ENCODE results near the gene PDGFRB. TPM values are rescaled to one million over a fixed set of nuclear protein-coding genes. Genes with fewer than 3 reads are reported as not detected.

Gene PDGFRB
- total RNA-seq, 1 experiment from 2014 or later: not detected

DNA sequence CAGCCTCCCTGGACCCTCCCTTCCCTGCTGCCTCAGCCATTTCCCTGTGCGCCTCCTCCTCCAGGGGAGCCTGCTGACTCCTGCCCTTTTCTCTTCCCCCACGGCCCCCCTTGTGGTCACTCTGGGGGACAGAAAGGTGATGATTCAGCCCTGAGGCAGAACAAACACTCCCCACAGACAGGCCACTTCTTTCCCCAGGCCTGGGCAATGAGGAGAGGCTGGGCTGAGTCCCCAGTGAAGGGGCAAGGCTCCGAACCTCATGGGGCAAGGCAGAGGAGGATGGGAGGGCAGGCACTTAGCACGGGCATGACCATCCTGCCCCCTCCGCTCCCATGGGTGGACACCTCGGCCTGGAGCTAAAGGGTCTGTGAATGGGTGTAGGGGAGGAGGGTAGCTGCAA, 90.3 kb downstream of the PDGFRB start:
- H3K36me3 ChIP-seq (ENCODE audit: insufficient read depth, low read length): no peaks in the 10 kb centered on the region
- no peak overlapping the region; the same call in 1 of the 2 replicates for H3K4me3 ChIP-seq (ENCODE audit: low read length)
- no peaks in the 10 kb centered on the region for H3K27me3 ChIP-seq (ENCODE audit: low read length)
- no peaks in the 10 kb centered on the region for H3K79me2 ChIP-seq (ENCODE audit: low read length)
- no peak overlapping the region for H3K27ac ChIP-seq (ENCODE audit: low read length)
- no peak overlapping the region for H2AFZ ChIP-seq (ENCODE audit: low read length)
- H3K9me3 ChIP-seq (ENCODE audit: low read length): no peaks in the 10 kb centered on the region
- peaks cover 28% of the 10 kb centered on the region for H3K4me1 ChIP-seq (ENCODE audit: low read length)
- no peak for DNase-seq
- H3K9me2 ChIP-seq (replicated peaks; ENCODE audit: insufficient read depth, low read length): no peaks in the 10 kb centered on the region
- no peak overlapping the region for H3K9ac ChIP-seq (ENCODE audit: low read length)
- peak overlapping the region; percentile 32 for H3K4me2 ChIP-seq (ENCODE audit: low read depth, low read length, poor library complexity, severe bottlenecking)
- no peaks in the 10 kb centered on the region for H4K20me1 ChIP-seq (ENCODE audit: insufficient read depth, low read depth, low read length)

DNA sequence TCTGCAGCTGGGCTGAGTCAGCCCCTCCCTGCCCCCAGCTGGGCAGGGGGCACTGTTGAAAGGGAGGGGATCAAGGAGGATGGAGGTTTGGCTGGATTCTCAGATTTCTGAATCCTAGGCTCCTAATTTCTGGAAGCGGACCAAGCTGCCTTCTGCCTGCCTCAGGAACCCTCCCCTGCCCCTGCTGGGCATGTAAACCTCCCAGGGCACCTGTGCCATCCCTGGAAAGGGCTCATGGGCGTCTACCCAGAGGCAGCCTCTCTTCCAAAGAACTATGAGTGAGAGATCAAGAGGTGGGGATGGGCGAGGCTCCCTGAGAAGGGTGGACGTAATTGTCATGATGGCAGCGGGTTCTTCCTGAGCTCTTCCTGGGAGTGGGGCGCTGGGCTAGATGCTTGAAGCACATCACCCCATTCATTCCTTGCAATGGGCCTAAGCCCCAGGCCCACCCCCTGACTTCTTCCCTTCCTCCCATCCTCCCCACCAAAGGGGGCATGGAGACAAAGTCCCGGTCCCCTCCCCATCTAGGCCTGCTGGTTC, 90.9 kb downstream of the PDGFRB start:
- Histone ChIP-seq H3K27ac (ENCODE audit: low read length) (no peak overlapping the region), H3K9me2 (replicated peaks; ENCODE audit: insufficient read depth, low read length) (no peaks in the 10 kb centered on the region), H3K4me3 (ENCODE audit: low read length) (no peak overlapping the region), H2AFZ (ENCODE audit: low read length) (no peak overlapping the region), H3K9me3 (ENCODE audit: low read length) (no peaks in the 10 kb centered on the region), H3K79me2 (ENCODE audit: low read length) (no peaks in the 10 kb centered on the region), H3K4me1 (ENCODE audit: low read length) (peaks cover 28% of the 10 kb centered on the region), H4K20me1 (ENCODE audit: insufficient read depth, low read depth, low read length) (no peaks in the 10 kb centered on the region), H3K9ac (ENCODE audit: low read length) (no peak overlapping the region), H3K4me2 (ENCODE audit: low read depth, low read length, poor library complexity, severe bottlenecking) (no peak overlapping the region), H3K36me3 (ENCODE audit: insufficient read depth, low read length) (no peaks in the 10 kb centered on the region), H3K27me3 (ENCODE audit: low read length) (no peaks in the 10 kb centered on the region)
- DNase-seq: no peak

Small RNAs within 50 kb of the gene (small RNA-seq; reads per million reads assigned to genes)
- not detected for gene RF00019

Other genes starting within 250 kb of the PDGFRB start
- gene PDE6A, start 211.1 kb downstream of the PDGFRB start, total RNA-seq (2014; rRNA removed; shearing (Covaris generic); ENCODE audit: low replicate concordance): not detected in 2 replicates
- gene SLC26A2, start 195.1 kb downstream of the PDGFRB start, total RNA-seq (2014; rRNA removed; shearing (Covaris generic); ENCODE audit: low replicate concordance): 3.9 and 5.4 TPM in 2 replicates
- gene TIGD6, start 155.2 kb downstream of the PDGFRB start, total RNA-seq (2014; rRNA removed; shearing (Covaris generic); ENCODE audit: low replicate concordance): 3.9 and 4.3 TPM in 2 replicates
- gene HMGXB3, start 155.1 kb downstream of the PDGFRB start, total RNA-seq (2014; rRNA removed; shearing (Covaris generic); ENCODE audit: low replicate concordance): 25.0 and 36.7 TPM in 2 replicates
- not detected in 2 replicates for gene CSF1R, start 69.3 kb downstream of the PDGFRB start, total RNA-seq (2014; rRNA removed; shearing (Covaris generic); ENCODE audit: low replicate concordance)
- not detected in 2 replicates for gene CDX1, start 10.9 kb upstream of the PDGFRB start, total RNA-seq (2014; rRNA removed; shearing (Covaris generic); ENCODE audit: low replicate concordance)
- gene SLC6A7, start 34.2 kb upstream of the PDGFRB start, total RNA-seq (2014; rRNA removed; shearing (Covaris generic); ENCODE audit: low replicate concordance): not detected in 2 replicates
- gene CAMK2A, start 133.9 kb upstream of the PDGFRB start, total RNA-seq (2014; rRNA removed; shearing (Covaris generic); ENCODE audit: low replicate concordance): not detected in 2 replicates
- not detected in 2 replicates for gene ARSI, start 147.1 kb upstream of the PDGFRB start, total RNA-seq (2014; rRNA removed; shearing (Covaris generic); ENCODE audit: low replicate concordance)
- 23.0 and 42.6 TPM in 2 replicates for gene TCOF1, start 201.9 kb upstream of the PDGFRB start, total RNA-seq (2014; rRNA removed; shearing (Covaris generic); ENCODE audit: low replicate concordance)